Astrocyte of the spinal cord (primary cell): ENCODE data around the gene ADAMTSL5.

ENCODE experiments used
- DNase-seq: peaks from one replicate; pipeline ENCODE4 v3.0.0; 2011; ENCODE audit warnings: low read depth, low spot score
- H3K4me3 ChIP-seq: 2 replicates; pipeline ENCODE4 v1.5.1; 2011; ENCODE audit warnings: low read depth, mild to moderate bottlenecking, low read length, moderate library complexity
- in situ Hi-C: cut with HindIII; loops from 2 replicates; pipeline ENCODE4 v1.10.0; 2017; ENCODE audit warnings: low sequenced_read_pairs
- TF ChIP-seq, protein P1 (sequence below): IDR thresholded peaks from 2 replicates; pipeline ENCODE4 v1.5.1; 2012; ENCODE audit warnings: low read depth, mild to moderate bottlenecking, low read length, inconsistent platforms

The ADAMTSL5 gene

GRCh38 chr19:1512671-1513498 is at the start of gene ADAMTSL5:
Gene ADAMTSL5 (minus strand): TSS chr19:1513019. CDS start chr19:1510943, 2,076 bp downstream.
- TF ChIP-seq, protein P1, sequence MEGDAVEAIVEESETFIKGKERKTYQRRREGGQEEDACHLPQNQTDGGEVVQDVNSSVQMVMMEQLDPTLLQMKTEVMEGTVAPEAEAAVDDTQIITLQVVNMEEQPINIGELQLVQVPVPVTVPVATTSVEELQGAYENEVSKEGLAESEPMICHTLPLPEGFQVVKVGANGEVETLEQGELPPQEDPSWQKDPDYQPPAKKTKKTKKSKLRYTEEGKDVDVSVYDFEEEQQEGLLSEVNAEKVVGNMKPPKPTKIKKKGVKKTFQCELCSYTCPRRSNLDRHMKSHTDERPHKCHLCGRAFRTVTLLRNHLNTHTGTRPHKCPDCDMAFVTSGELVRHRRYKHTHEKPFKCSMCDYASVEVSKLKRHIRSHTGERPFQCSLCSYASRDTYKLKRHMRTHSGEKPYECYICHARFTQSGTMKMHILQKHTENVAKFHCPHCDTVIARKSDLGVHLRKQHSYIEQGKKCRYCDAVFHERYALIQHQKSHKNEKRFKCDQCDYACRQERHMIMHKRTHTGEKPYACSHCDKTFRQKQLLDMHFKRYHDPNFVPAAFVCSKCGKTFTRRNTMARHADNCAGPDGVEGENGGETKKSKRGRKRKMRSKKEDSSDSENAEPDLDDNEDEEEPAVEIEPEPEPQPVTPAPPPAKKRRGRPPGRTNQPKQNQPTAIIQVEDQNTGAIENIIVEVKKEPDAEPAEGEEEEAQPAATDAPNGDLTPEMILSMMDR = no peak
- in situ Hi-C loops = no loop called here
- DNase-seq = no peak
- H3K4me3 ChIP-seq = peak within 1 kb of the TSS; percentile 36

DNA sequence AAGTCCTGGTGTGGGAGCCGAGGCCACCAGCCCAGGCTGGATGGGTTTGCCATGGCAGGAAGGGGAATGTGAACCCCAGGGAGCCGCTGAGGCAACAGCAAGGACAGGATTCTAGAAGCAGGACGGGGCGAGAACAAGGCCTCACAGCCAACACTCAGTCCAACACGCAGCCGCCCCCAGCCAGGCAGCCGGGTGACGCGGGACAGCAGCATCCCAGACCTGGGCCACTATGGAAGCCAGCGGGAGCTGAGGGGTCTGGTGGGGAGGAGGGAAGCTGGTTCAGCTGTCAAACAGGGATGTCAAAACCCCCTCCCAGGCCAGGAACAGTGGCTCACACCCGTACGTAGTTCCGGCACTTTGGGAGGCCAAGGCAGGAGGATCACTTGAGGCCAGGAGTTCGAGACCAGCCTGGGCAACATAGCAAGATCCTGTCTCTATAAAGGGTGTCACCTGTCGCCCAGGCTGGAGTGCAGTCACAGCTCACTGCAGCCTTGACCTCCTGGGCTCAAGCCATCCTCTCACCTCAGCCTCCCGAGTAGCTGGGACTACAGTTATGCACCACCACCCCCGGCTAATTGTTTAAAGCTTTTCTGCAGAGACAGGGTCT is 48.5 kb upstream of the ADAMTSL5 start:
- H3K4me3 ChIP-seq = no peak overlapping the region
- TF ChIP-seq, protein P1 = no peak
- in situ Hi-C loops = no loop called here
- no peak for DNase-seq

GRCh38 chr19:1560286-1560882 is 47.6 kb upstream of the ADAMTSL5 start:
- in situ Hi-C loops = no loop called here
- no peak overlapping the region for H3K4me3 ChIP-seq
- DNase-seq = no peak
- TF ChIP-seq, protein P1 = no peak

- TF ChIP-seq, protein P1 = no peak
Measured at GRCh38 chr19:1558552-1558951, 45.7 kb upstream of the ADAMTSL5 start.

GRCh38 chr19:1556390-1557070 is 43.7 kb upstream of the ADAMTSL5 start:
- TF ChIP-seq, protein P1 = no peak
- in situ Hi-C loops = no loop called here
- DNase-seq = no peak
- no peak overlapping the region for H3K4me3 ChIP-seq

More at GRCh38 chr19:1558552-1558951, 45.7 kb upstream of the ADAMTSL5 start:
- H3K4me3 ChIP-seq = no peak overlapping the region
- in situ Hi-C loops = no loop called here
- no peak for DNase-seq
